NCI-H1436 treated with DMSO at 0.1 percent for 48 hours (cell line): ENCODE measurements around the gene BCAT1.
A peak's percentile ranks its signal among the peaks of the same experiment; 100 is the strongest.
"Not testable (repeated sequence)": the region's sequence is repeated elsewhere in the genome, so short reads cannot be mapped to it uniquely, and the experiment has no call there.

Experiments used
- DNase-seq: peaks from one replicate; lab custom pipeline; 2025; lab: John Stamatoyannopoulos, UW

The BCAT1 gene

DNA sequence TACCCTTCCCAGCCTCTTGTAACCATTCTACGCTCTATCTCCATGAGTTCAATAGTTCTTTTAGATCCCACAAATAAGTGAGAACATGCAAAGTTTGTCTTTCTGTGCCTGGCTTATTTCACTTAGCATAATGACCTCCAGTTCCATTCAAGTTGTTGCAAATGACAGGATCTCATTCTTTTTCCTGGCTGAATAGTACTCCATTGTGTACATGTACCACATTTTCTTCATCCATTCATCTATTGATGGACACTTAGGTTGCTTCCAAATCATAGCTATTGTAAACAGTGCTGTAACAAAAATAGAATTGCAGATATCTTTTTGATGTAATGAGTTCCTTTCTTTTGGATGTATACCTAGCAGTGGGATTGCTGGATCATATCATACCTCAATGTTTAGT is 139.6 kb downstream of the BCAT1 start:
- DNase-seq: not testable (repeated sequence)

DNA sequence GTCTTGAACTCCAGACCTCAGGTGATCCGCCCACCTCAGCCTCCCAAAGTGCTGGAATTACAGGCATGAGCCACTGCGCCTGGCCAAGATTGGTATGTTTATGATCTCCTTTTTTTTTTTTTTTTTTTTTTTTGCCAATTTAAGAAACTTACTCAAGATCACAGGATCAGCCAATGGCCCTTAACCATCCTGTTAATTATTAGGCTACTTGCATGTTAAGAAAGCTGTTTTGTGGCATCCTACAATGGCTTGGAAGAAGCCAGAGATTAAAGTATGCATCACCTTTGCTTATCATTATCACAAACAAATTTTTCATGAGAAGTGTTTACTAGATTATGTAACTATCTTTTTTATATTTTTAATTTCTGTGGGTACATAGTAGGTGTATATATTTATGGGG is 140.2 kb downstream of the BCAT1 start:
- no peak for DNase-seq

DNA sequence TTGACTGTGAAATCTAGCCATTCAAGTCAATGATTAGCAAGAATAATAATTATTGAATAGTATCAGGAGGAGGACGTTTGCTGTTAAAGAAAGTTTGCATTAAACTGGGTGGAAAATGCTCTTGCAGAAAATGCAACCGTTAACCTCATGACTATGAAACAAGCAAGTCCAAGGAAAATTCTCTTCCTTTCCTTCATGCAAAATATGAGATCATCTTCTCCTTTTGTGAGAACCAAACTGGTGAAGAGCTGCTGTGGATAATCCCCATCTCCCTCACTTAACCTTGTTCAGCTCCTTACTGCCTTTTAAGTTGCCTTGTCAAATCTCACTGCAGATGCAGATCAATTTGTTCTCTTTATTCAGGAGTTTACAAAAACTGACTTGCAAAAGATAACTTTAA is 142.5 kb downstream of the BCAT1 start:
- DNase-seq: no peak

DNA sequence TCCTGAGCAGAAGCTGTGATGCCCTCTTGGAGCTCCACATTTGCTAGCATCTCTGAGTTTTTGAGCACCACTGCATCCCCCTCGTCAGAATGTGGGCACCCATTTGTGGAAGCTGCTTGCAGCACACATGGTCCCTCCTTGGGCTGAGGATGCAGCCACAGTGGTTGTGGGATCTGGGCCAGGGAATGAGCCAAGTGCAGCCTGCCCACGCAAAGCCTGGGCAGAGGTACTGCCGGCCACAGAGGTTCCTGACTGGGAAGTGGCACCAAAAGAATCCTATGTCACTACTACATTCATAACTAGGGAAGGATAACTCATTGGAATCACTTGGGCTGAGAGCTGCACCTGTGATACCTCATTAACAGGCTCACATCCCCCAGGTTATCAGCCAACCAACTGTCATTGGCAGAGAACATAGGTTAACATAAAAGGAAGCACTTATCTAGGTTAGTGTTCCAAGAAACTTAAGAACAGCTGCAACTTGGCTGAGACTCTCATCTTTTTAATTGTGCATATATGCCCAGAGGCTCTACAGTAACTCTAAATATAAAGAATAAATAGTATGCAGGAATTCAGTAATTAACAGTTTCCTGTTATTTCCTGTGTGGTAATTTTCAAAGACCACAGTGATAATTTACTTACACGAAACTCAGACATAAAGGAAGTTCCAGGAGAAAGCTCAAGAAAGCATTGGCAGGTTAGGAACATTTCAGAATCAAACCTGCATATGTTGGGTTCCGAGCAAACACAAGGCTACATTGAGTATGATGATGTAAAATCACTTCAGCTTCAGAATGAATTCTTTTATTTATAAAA is 145.3 kb downstream of the BCAT1 start:
- DNase-seq: no peak

DNA sequence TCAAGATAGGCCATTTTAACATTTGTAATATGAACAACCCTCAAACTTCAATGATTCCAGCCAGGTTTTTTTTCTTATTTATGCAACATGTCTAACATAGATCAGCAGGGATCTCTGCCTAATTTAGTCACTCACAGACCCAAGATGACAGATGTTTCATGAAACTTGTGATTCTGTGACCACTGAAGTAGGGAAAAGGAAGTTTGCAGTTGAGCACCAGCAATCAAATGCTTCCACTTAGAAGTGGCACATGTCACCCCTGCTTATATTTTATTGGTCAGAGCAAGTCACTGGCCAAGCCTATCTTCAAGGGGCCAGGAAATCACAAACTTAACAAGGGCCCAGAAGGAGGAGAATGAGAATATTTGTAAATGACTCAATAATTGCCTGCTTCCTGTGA is 150.6 kb downstream of the BCAT1 start:
- DNase-seq: no peak

DNA sequence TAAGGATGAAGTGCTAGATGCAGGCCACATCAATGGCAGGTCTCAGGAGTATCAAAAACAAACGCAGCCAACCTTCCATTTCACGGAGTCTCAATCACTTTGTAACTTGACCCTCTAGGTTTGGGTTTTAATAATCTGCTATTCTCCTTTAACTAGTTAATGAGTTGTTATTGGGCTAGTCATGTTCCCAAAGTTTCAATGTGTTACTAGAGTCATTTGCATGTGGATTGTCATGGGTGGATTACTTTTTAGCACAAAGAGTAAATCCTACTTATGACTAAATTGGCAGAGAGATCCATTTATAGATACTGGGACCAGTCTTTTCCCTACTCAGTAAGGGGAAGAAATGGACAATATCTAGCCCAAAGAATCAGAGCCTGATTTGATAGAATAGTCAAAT is 151.0 kb downstream of the BCAT1 start:
- no peak for DNase-seq

DNA sequence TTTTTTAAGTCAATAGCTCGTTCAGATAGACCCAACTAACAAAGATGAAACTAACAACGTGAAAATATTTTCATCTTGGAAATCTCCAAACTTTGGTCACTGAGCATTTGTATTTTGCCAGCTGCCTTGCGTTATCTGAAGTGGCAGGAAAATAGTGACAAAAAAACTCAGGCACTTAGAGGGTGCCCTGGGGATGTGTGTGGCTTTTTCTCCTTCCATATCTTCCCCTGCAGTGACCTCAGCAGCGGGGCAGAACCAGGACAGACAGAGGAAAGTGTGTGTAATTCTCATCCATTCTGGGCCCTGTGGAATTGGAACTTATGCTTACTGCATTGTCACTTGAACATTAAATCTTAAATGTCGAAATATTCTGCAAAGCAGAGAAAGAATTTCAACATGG is 152.0 kb downstream of the BCAT1 start:
- no peak for DNase-seq

DNA sequence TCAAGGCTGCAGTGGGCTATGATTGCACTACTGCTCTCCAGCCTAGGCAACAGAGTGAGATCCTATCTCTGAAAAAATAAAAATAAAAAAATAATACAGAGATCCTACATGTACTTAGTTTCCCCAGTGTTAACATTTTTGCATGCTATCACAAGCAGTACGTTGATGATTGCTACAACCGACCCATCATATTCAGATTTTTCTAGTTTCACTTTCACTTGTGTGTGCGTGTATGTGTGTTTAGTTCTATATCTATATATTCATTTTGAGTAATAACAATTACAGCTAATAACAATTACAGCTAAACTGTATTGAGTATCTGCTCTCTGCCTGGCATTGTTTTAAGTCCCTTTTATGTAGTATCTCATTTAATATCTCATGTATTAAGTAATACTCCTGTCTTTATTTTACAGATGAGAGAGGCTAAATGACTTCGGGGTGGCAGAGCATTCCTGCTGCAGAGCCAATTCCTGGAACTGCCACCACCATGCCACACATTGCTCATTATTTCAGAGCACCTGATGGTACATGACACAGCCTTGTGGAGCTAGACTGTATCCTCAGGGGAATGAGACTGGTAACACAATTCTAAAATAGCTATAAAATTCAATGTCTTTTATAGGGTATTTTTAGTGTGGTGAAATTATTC is 153.1 kb downstream of the BCAT1 start:
- DNase-seq: no peak

DNA sequence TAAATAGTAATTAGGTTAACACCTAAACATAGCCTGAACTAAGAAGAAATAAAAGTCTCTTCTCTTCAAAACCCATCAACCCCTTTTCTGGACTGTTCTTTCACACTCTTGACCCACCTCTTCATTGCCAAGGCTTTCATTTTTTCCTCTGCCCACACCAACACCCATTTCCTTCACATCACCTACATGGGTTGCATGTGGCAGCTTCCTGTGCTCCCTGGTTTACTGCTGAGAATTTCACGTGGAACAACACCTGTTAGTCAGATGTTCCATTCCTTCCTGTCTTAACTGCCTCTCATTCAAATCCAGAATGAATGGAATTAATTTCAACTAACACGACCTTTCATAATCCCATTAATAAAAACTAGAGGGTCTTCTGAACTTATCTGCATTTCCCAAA is 157.3 kb downstream of the BCAT1 start:
- DNase-seq: no peak

DNA sequence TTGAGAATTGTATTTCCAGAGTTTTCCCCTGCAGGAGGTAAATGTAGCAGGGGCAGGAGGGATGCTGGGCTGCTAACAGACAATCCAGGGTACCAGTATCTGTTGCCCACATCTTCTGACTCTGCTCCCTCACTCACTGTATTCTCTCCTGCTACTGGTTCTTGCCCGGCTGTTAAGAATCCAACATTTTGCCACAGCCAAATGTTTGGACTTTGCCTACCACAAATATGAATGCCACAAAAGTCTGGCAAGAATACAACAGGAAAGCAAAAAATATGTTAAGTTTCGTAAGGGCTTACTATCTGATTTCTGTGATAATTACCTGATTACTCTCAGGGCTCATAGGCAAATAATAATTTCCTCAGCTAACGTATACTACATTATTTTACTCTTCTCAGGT is 160.0 kb downstream of the BCAT1 start:
- no peak for DNase-seq

DNA sequence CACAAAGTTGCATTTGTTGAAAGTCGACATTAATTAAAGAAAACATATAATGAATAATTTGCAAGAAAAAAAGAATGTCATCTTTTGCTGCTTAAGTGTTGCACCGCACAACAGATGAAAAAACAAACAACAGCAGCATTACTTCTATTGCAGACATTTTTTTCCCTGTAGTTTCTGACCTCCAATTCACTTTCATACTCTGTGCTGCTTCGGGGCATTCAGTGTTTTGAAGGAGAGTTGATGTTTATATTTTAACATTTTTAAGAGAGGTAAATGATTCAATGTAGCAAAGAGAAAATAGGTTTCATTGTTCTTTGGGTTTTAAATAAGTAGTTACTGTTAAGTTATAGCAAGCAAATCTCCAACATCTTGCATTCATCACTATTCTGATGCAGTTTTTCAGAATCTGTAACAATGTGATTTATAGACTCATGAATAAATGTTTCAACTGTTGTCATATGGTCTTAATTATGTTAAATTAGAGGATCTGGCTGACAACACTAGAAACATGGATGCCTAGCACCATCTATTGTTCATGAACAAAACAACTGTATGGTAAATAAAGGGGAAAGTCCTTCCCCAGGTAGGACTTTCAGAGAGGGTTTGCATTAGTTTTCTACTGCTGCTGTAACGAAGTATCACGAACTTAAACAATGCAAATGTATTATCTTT is 168.1 kb downstream of the BCAT1 start:
- DNase-seq: no peak

DNA sequence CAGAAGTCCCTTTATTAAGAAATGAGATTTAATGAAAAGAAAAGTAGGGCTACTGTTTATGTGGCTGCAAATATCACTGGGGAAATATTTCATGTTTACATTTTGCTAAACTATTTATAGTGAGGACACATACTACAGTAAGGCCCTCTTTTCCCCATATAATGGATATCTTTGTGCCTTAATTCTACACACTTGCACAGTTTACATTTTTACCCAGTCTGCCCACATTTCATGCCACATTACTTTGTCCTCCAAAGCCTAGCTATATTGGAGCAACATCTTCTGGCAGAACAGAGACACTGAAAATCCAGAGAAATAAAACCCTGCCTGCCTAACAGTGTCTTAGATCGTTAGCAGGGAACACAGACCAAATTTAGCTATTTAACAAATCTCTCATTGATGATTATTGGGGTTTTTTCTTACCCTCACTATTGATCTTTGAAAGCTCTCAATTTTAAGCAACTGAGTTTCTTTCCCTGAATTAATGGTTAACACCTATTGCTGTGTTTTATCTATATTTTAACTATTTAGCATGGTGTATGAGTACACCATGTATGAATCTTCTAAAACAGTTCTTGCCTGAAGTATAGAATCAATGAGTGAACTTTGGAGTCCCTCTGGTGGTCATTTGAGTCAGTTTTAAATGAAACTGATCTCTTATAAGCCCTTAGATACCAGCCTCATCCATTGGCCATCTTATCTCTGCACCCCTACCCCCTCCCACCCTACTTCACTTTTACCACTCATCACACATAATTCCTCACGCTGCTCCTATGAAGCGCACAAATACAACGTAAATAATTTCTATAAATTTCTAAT is 170.2 kb downstream of the BCAT1 start:
- DNase-seq: peak; percentile 30

DNA sequence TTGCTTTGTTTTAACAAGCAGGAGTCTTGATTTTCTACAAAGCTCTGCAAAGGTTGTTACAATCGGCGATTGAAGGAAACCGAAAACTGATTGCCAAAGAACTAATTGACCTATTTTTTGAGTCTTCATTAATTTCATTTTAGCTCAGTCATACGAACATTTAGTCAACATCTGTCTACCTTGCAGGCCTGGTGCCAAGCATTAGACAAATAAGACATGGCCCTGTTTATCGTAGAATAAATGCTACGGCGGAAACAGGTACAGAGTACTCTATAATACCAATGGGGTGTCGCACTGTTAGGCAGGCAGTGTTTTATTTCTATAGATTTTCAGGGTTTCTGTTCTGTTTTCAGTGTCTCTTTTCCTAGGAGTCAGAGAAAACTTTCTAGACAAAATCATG is 171.5 kb downstream of the BCAT1 start:
- no peak for DNase-seq

DNA sequence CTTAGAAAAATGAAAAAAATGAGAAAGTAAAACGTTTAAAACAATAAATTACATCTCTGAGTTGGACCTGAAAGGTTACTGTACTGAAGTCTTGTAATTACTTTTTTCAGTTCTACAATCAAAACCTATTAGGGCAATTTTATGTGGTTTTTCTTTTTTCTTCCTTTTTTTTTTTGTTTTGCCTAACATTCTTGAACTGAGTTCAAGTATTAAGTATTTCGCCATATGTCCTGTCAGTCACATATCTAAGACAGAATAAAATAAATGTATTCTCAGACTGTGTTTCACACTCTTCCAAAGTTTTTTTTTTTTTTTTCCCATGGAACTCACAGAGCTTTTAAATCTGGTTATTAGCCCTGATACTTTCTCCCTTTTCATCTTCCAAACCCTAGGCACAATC is 172.0 kb downstream of the BCAT1 start:
- no peak for DNase-seq

DNA sequence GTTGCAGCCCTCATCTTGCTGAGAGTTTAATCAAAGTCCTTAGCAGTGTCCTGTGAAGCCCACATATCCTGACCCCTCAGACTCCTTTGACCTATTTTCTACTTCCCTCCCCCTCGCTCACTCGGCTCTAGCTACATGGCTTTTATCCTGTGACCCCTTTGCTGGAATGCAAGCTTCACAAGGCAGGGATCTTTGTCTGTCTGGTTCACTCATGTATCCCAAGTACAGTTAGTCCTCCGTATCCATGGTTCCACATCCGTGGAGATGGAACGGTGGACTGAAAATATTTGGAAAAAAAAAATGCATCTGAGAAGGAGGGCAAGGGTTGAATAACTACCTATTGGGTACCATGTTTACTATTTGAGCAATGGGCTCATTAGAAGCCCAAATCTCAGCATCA is 173.8 kb downstream of the BCAT1 start:
- DNase-seq: no peak

DNA sequence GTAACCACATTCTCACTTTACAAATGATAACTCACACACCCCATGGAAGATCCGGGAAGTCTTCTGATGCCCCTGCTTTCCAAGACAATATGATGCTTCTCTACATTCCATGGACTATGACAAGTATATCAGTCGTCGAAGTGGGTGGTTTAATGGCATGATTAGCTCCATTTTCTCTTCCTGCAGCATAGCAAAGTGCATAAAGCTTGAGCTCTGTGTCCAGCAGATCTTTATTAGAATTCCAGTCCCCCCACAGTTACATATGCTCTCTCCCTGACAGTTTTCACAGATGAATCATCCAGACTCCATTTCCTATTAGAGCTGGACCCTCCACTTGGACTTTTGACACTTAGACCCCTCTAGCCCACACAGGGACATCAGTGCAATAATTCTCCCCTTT is 174.9 kb downstream of the BCAT1 start:
- no peak for DNase-seq

DNA sequence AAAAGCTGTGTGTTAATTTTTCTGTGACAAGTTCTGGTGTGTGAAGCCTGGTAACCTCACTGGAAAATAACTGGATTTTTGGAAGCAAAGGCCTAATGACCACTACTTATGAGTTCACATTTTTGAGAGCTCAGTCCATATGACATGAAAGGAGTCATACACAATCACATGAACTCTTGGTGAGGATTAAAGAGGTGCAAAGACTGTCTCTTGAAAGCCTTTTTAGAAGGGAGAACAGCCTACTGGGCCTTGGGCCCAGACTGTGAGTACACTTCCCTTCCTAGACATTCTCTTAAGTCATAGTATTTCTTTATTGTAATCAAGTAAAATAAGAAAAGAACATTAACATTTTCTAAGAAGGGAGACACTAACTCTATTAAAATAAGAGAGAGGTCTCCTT is 176.1 kb downstream of the BCAT1 start:
- DNase-seq: no peak

DNA sequence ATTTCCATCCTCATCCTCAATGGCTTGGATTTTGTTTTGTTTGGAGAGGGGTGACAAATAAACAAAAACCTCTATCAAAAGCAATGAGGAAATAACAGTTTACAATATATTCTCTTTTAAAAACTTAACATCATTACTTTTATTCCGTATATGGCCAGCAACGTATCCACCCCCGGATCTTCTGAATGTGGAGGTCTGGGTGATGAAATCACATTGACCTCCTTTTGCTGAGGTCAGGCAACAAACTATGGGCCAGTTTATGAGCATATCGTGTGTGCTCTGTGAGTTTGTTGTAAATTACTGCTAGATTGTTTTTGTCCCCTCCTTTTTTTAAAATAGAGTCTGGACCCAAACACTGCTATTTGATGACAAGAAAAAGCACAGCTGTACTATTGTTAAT is 178.1 kb downstream of the BCAT1 start:
- no peak for DNase-seq

DNA sequence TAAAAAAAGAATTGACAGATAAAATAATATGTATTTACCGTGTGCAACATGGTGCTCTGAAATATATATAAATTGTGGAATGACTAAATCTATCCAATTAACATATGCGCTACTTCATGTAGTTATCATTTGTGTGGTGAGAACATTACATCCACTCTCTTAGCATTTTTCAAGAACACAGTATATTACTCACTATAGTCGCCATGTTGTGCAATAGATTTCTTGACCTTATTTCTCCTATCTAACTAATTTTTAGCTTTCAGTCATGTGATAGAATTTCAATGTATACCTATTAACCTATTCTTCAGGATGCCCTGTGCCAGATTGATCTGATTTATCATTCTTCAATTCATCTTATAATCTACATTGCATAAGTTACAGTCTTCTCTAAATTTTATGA is 178.6 kb downstream of the BCAT1 start:
- DNase-seq: no peak

DNA sequence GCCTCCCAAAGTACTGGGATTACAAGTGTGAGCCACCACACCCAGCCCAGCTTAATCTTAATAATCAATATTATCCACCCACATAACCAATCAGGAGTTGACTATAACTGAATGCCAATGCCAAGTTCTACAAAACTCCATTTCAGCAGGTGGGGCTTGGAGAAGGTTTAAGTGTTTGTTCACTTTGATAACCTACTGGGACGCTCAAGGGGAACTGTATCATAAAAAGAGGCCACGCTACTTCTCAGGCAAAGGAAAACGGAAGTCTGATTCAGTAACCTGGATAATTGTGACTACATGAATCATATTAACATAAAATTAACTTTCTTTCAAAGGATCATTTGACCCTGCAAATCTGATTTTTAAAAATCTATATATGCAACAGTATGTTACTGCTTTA is 179.2 kb downstream of the BCAT1 start:
- no peak for DNase-seq

DNA sequence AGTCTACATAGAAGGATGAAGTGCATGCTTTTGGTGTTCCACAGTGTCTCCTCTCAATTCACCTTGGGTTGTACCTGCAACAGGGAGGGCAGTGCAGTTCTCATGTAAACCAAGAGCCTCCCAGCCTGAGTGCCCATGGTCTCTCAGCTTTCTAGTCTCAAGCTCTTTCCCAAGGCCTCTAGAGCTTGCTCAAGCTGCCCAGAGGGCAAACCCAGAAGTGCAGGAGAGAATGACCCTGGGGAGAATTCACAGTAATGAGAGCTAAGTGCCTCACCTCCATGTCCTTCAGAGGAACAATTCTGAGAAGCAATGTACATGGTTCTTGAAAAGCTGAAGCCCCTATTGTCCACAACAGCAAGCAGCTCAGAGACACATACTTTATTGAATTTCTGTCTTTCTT is 180.5 kb downstream of the BCAT1 start:
- DNase-seq: no peak

DNA sequence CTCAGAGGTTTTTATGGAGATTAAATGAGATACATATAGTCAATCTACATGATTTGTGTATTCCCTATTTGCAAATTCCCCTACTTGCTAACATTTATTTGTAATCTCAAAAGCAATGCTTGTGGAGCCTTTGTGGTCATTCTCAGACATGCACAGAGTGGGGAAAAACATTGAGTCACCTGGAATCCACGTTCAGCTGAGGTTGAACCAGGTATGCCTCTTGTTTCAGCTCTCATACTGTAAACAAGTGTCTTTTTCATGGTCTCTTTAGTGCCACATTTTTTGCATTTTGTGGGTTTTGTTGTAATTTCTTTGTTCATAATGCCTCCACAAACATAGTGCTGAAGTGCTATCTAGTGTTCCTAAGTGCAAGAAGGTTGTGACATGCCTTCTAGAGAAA is 181.9 kb downstream of the BCAT1 start:
- no peak for DNase-seq

DNA sequence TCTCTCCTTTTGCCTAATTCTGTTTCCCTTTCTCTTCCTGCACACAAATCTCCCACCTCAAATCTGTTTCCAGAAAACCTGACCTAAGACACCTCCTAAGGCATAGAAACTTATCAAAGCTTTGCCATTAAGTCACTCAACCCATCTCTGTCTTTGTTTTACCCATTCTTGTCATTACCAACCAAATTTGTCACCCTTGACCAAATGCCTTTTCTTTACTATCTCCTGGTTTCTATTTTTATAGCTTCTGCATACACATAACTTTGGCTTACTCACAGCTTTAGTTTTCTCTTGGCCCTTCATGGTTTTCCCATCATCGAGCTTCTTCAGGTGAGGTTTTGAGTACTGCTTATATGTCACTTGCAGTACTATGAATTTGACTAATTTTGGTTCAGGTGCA is 184.2 kb downstream of the BCAT1 start:
- no peak for DNase-seq
